IMR-90 (cell line): Measurements from ENCODE around the gene VGF. TPM values are rescaled to one million over a fixed set of nuclear protein-coding genes. Genes with fewer than 3 reads are reported as not detected.

Source experiments
- ATAC-seq: fragments of 200-7000 bp; cut with Tn5 transposase; 2 replicates; pipeline ENCODE4 v1.9.1; 2020; ENCODE audit warnings: low read depth, mild to moderate bottlenecking, moderate library complexity
- BruUV-seq: library from RNA; stranded (reverse); fragments of 400-500 nt; replicated peaks from 2 replicates; lab custom pipeline; 2021; lab: Mats Ljungman, UMichigan
- CTCF ChIA-PET: fragments of 300-600 bp; formaldehyde crosslinking; extraction: SDS; loops from one replicate; lab custom pipeline; 2021; ENCODE audit warnings: antibody characterized with exemption; lab: Yijun Ruan, JAX
- POLR2A ChIA-PET: fragments of 300-600 bp; sonication (Branson Sonifier 250); formaldehyde crosslinking; loops from one replicate; lab custom pipeline; 2022; ENCODE audit warnings: antibody characterized with exemption; ENCODE audit not compliant: unreplicated experiment; lab: Charles Lee
- DNase-seq: peaks from one replicate; pipeline ENCODE4 v3.0.0; 2013
- H2AFZ ChIP-seq: replicated peaks from 2 replicates; pipeline ENCODE3; 2013; ENCODE audit warnings: low read length, mild to moderate bottlenecking; ENCODE audit not compliant: poor library complexity
- H2AK5ac ChIP-seq: 2 replicates; pipeline ENCODE4 v1.6.1; 2013; ENCODE audit warnings: low read depth, low read length, inconsistent platforms
- H2AK9ac ChIP-seq: replicated peaks from 2 replicates; pipeline ENCODE3; 2013; ENCODE audit warnings: mild to moderate bottlenecking, low read depth, low read length, moderate library complexity; ENCODE audit not compliant: poor library complexity
- H2BK120ac ChIP-seq: 2 replicates; pipeline ENCODE4 v1.6.1; 2013; ENCODE audit warnings: low read depth, low read length, inconsistent platforms
- H2BK15ac ChIP-seq: 3 replicates; pipeline ENCODE4 v1.6.1; 2013; ENCODE audit warnings: low read depth, low read length, inconsistent platforms
- H2BK20ac ChIP-seq: 2 replicates; pipeline ENCODE4 v1.6.1; 2013; ENCODE audit warnings: low read depth, mild to moderate bottlenecking, inconsistent platforms, low read length, moderate library complexity
- H2BK5ac ChIP-seq: 2 replicates; pipeline ENCODE4 v1.6.1; 2013; ENCODE audit warnings: mild to moderate bottlenecking, low read depth, low read length, inconsistent platforms; ENCODE audit not compliant: poor library complexity, severe bottlenecking
- H3K14ac ChIP-seq: replicated peaks from 2 replicates; pipeline ENCODE4 v1.6.1; 2013; ENCODE audit warnings: low read depth, low read length, inconsistent platforms
- H3K18ac ChIP-seq: 2 replicates; pipeline ENCODE4 v1.6.1; 2013; ENCODE audit warnings: low read depth, low read length, control low read depth
- H3K23ac ChIP-seq: 2 replicates; pipeline ENCODE4 v1.6.1; 2013; ENCODE audit warnings: low read depth, low read length, inconsistent platforms
- H3K27ac ChIP-seq: 2 replicates; pipeline ENCODE4 v1.5.1; 2013; ENCODE audit warnings: mild to moderate bottlenecking, control low read depth, low read length; ENCODE audit not compliant: insufficient read depth
- H3K27me3 ChIP-seq: 2 replicates; pipeline ENCODE4 v1.6.1; 2013; ENCODE audit warnings: low read length; ENCODE audit not compliant: control insufficient read depth, insufficient read depth
- H3K36me3 ChIP-seq: 2 replicates; pipeline ENCODE4 v1.6.1; 2013; ENCODE audit warnings: low read length, mixed read lengths; ENCODE audit not compliant: control insufficient read depth, insufficient read depth
- H3K4ac ChIP-seq: 2 replicates; pipeline ENCODE4 v1.6.1; 2013; ENCODE audit warnings: low read depth, low read length, inconsistent platforms
- H3K4me1 ChIP-seq: 2 replicates; pipeline ENCODE4 v1.6.1; 2013; ENCODE audit warnings: low read length, mixed read lengths; ENCODE audit not compliant: control insufficient read depth, insufficient read depth
- H3K4me2 ChIP-seq: 2 replicates; pipeline ENCODE4 v1.6.1; 2013; ENCODE audit warnings: low read depth, mild to moderate bottlenecking, control low read depth, low read length, moderate library complexity
- H3K4me3 ChIP-seq: 2 replicates; pipeline ENCODE4 v1.5.1; 2013; ENCODE audit warnings: low read depth, mild to moderate bottlenecking, control low read depth, low read length, moderate library complexity; ENCODE audit not compliant: insufficient read depth
- H3K56ac ChIP-seq: 2 replicates; pipeline ENCODE4 v1.6.1; 2013; ENCODE audit warnings: low read length, inconsistent platforms; ENCODE audit not compliant: insufficient read depth; ENCODE audit errors: extremely low read depth
- H3K79me1 ChIP-seq, 2 experiments: 2 replicates each; pipeline ENCODE4 v1.6.1; 2013; ENCODE audit warnings: low read length in 2 of 2, inconsistent platforms in 1 of 2, low read depth in 1 of 2
- H3K9ac ChIP-seq: 2 replicates; pipeline ENCODE4 v1.6.1; 2013; ENCODE audit warnings: low read depth, low read length, control low read depth
- H3K9me1 ChIP-seq: 2 replicates; pipeline ENCODE4 v1.6.1; 2013; ENCODE audit warnings: low read length, inconsistent platforms; ENCODE audit not compliant: insufficient read depth
- H3K9me3 ChIP-seq: 2 replicates; pipeline ENCODE4 v1.6.1; 2013; ENCODE audit warnings: low read length; ENCODE audit not compliant: control insufficient read depth, insufficient read depth
- H4K20me1 ChIP-seq: 2 replicates; pipeline ENCODE4 v1.6.1; 2013; ENCODE audit warnings: low read length, inconsistent platforms; ENCODE audit not compliant: insufficient read depth
- H4K5ac ChIP-seq: 2 replicates; pipeline ENCODE4 v1.6.1; 2013; ENCODE audit warnings: mild to moderate bottlenecking, low read depth, low read length, control low read depth
- H4K8ac ChIP-seq, 2 experiments: 2 replicates each; pipeline ENCODE4 v1.6.1; 2013; ENCODE audit warnings: low read depth in 2 of 2, low read length in 2 of 2, control low read depth in 1 of 2, inconsistent platforms in 1 of 2
- H4K91ac ChIP-seq: 2 replicates; pipeline ENCODE4 v1.6.1; 2013; ENCODE audit warnings: low read depth, low read length, inconsistent platforms; ENCODE audit not compliant: insufficient read depth
- BHLHE40 ChIP-seq: fragments of 150-350 bp; IDR thresholded peaks from 2 replicates; pipeline ENCODE4 v1.6.1; 2016; ENCODE audit warnings: mild to moderate bottlenecking, low read depth, low read length
- CEBPB ChIP-seq: IDR thresholded peaks from 2 replicates; pipeline ENCODE4 v1.6.1; 2012; ENCODE audit warnings: low read depth, low read length, improper control_type of control experiment
- CHD1 ChIP-seq: IDR thresholded peaks from 2 replicates; pipeline ENCODE4 v1.6.1; 2012; ENCODE audit warnings: low read depth, low read length, improper control_type of control experiment
- ELK1 ChIP-seq: fragments of 150-350 bp; IDR thresholded peaks from 2 replicates; pipeline ENCODE4 v1.6.1; 2016; ENCODE audit warnings: low read depth, mild to moderate bottlenecking, low read length, moderate library complexity, borderline replicate concordance
- FOS ChIP-seq: fragments of 150-350 bp; IDR thresholded peaks from 2 replicates; pipeline ENCODE4 v1.6.1; 2016; ENCODE audit warnings: low read depth, low read length
- MAFK ChIP-seq: IDR thresholded peaks from 2 replicates; pipeline ENCODE4 v1.6.1; 2012; ENCODE audit warnings: low read depth, low read length, improper control_type of control experiment
- MAZ ChIP-seq: IDR thresholded peaks from 2 replicates; pipeline ENCODE4 v1.6.1; 2012; ENCODE audit warnings: low read depth, mild to moderate bottlenecking, low read length, improper control_type of control experiment, moderate library complexity, borderline replicate concordance
- MXI1 ChIP-seq: IDR thresholded peaks from 2 replicates; pipeline ENCODE4 v1.6.1; 2012; ENCODE audit warnings: low read depth, mild to moderate bottlenecking, low read length, moderate library complexity, borderline replicate concordance
- NFE2L2 ChIP-seq: fragments of 150-350 bp; IDR thresholded peaks from 2 replicates; pipeline ENCODE4 v1.6.1; 2016; ENCODE audit warnings: low read depth, mild to moderate bottlenecking, low read length
- POLR2A ChIP-seq: IDR thresholded peaks from 2 replicates; pipeline ENCODE4 v1.6.1; 2012; ENCODE audit warnings: mild to moderate bottlenecking, low read depth, low read length
- RAD21 ChIP-seq: IDR thresholded peaks from 2 replicates; pipeline ENCODE4 v1.6.1; 2012; ENCODE audit warnings: low read length, improper control_type of control experiment
- RFX5 ChIP-seq: IDR thresholded peaks from 2 replicates; pipeline ENCODE4 v1.8.0; 2012; ENCODE audit warnings: low read depth, mild to moderate bottlenecking, low read length, moderate library complexity
- SMC3 ChIP-seq: fragments of 150-350 bp; IDR thresholded peaks from 2 replicates; pipeline ENCODE4 v1.6.1; 2016; ENCODE audit warnings: low read depth, mild to moderate bottlenecking, antibody characterized with exemption, low read length, moderate library complexity
- USF2 ChIP-seq: fragments of 150-350 bp; IDR thresholded peaks from 2 replicates; pipeline ENCODE4 v1.6.1; 2017; ENCODE audit warnings: mild to moderate bottlenecking, antibody characterized with exemption, low read length, low read depth
- WGBS, 2 experiments: methylation state at CpG; one replicate each; pipeline versions ENCODE4 v1.1.5 to v1.1.7; 2013; ENCODE audit warnings: missing lambda C conversion rate in 2 of 2; ENCODE audit not compliant: insufficient read length in 1 of 2; ENCODE audit errors: extremely low coverage in 2 of 2; 5-methylcytosine and 5-hydroxymethylcytosine counted together
- dilution Hi-C: fragments of 300-500 bp; cut with HindIII; formaldehyde crosslinking; loops from one replicate; pipeline ENCODE4 v1.14.3; 2018; ENCODE audit warnings: low sequenced_read_pairs; ENCODE audit not compliant: unreplicated experiment
- in situ Hi-C: fragments of 300-500 bp; cut with MboI; formaldehyde crosslinking; loops from 3 replicates; pipeline ENCODE4 v1.14.3; 2019; ENCODE audit warnings: low sequenced_read_pairs, inconsistent platforms, mixed read lengths
- intact Hi-C: fragments of 100-400 bp; cut with micrococcal nuclease; formaldehyde crosslinking; loops from 2 replicates; pipeline ENCODE4 v1.10.0; 2022
- polyA plus RNA-seq, 3 experiments: library from polyadenylated mRNA; depleted of rRNA; stranded (reverse); fragments of >200 nt; gene quantifications; 2 replicates each; pipeline ENCODE4 v1.2.3, GENCODE V29; 2012; ENCODE audit warnings: low replicate concordance in 1 of 3
- total RNA-seq: library from RNA; depleted of rRNA; stranded (reverse); fragments of >200 nt; gene quantifications from 2 replicates; pipeline ENCODE4 v1.2.3, GENCODE V29; 2012

VGF gene
- total and polyA plus RNA-seq, 2 of the 4 experiments (the other 2 are of a cell fraction) = 0.18 to 0.50 TPM

GRCh38 chr7:101127460-101128039, 37.8 kb downstream of the VGF start:
- Histone ChIP-seq H3K36me3 (peaks cover 24% of the 10 kb centered on the region), H3K14ac (peak overlapping the region; percentile 85), H3K4ac (peak overlapping the region; percentile 79), H3K4me1 (peaks cover 26% of the 10 kb centered on the region), H3K23ac (peak overlapping the region; percentile 75), H3K27me3 (no peaks in the 10 kb centered on the region), H2AFZ (peak overlapping the region; percentile 35), H3K9me3 (no peaks in the 10 kb centered on the region), H4K91ac (peak overlapping the region; percentile 75; the same call in 1 of the 2 replicates), H3K27ac (peak overlapping the region; percentile 71), H2BK20ac (peak overlapping the region; percentile 35; the same call in 1 of the 2 replicates), H2BK120ac (peak overlapping the region; percentile 29), H3K56ac (peak overlapping the region; percentile 89; the same call in 1 of the 2 replicates), H3K79me1 (peaks cover 15 to 68% of the 10 kb centered on the region in 2 experiments; a peak in 3 of 4 replicates), H2BK5ac (peak overlapping the region; percentile 46), H2BK15ac (peak overlapping the region; percentile 52; the same call in 1 of the 3 replicates), H3K4me2 (peak overlapping the region; percentile 72), H2AK9ac (peak overlapping the region; percentile 99), H4K20me1 (peaks cover 46% of the 10 kb centered on the region), H3K9me1 (peaks cover 16% of the 10 kb centered on the region), H4K8ac (peak overlapping the region; percentile 14 to 50; a peak in 3 of 4 replicates), H2AK5ac (peak overlapping the region; percentile 90), H3K4me3 (peak overlapping the region; percentile 56), H4K5ac (peak overlapping the region; percentile 0; the same call in 1 of the 2 replicates), H3K18ac (peak overlapping the region; percentile 68), H3K9ac (peak overlapping the region; percentile 82)
- ATAC-seq (no peak), DNase-seq (no peak)
- no TSS peak for BruUV-seq
- CTCF ChIA-PET = interaction anchor here (0.6 to 1.1 kb wide), 3 partner anchors 26 to 64 kb away, joined by 3 read pairs; no protein-coding TSS in a partner anchor
- in situ Hi-C loops = no loop called here
- POLR2A ChIA-PET = interaction anchor here (0.8 kb wide), 2 partner anchors 9 to 10 kb away, joined by 3 to 4 read pairs; no protein-coding TSS in a partner anchor
- dilution Hi-C loops = no loop called here
- intact Hi-C loops = loop anchor here (1.0 kb wide), 1 partner anchor 27 kb away; no protein-coding TSS in a partner anchor
- 0% methylated on average over 1 of the region's 3 CpGs; no CpG with 5 or more reads in 1 of the 2 experiments for WGBS, 2 experiments
- TF ChIP-seq ELK1 (no peak), CHD1 (peak; percentile 43), MAZ (no peak), CEBPB (no peak), BHLHE40 (no peak), USF2 (no peak; the same call in 1 of the 2 replicates), MAFK (no peak), RAD21 (no peak), MXI1 (no peak), FOS (no peak), POLR2A (peak; percentile 24; the same call in 1 of the 2 replicates), NFE2L2 (no peak), SMC3 (no peak), RFX5 (no peak)
